Dendritic cell treated with granulocyte-macrophage colony-stimulating factor and Interleukin-4, amounts not matched to agents 40 ng/mL and 50 ng/mL, for 4 days (primary cell): ENCODE results near the gene FNDC3B.

ENCODE experiments used
- H3K27ac Mint-ChIP-seq: one replicate; pipeline ENCODE4 v1.8.0; 2022; ENCODE audit warnings: mild to moderate bottlenecking, mixed read lengths
- H3K27me3 Mint-ChIP-seq: one replicate; pipeline ENCODE4 v1.8.0; 2022; ENCODE audit warnings: mild to moderate bottlenecking, mixed read lengths
- H3K36me3 Mint-ChIP-seq: one replicate; pipeline ENCODE4 v1.8.0; 2022; ENCODE audit warnings: low read depth, mixed read lengths
- H3K4me1 Mint-ChIP-seq: one replicate; pipeline ENCODE4 v1.8.0; 2022; ENCODE audit warnings: low read depth, mixed read lengths
- H3K4me3 Mint-ChIP-seq: one replicate; pipeline ENCODE4 v1.8.0; 2022; ENCODE audit warnings: mild to moderate bottlenecking, moderate library complexity, mixed read lengths
- H3K9me3 Mint-ChIP-seq: one replicate; pipeline ENCODE4 v1.8.0; 2022; ENCODE audit warnings: mixed read lengths
- intact Hi-C: fragments of 100-400 bp; cut with micrococcal nuclease; formaldehyde crosslinking; loops from one replicate; pipeline ENCODE4 v1.15.0; 2022

FNDC3B gene

GRCh38 chr3:172411478-172411947 is 372.1 kb downstream of the FNDC3B start:
- H3K4me3 Mint-ChIP-seq = no peak overlapping the region
- H3K27me3 Mint-ChIP-seq = peaks cover 14% of the 10 kb centered on the region
- H3K27ac Mint-ChIP-seq = no peak overlapping the region
- H3K9me3 Mint-ChIP-seq = no peaks in the 10 kb centered on the region
- no peaks in the 10 kb centered on the region for H3K4me1 Mint-ChIP-seq
- no peaks in the 10 kb centered on the region for H3K36me3 Mint-ChIP-seq
- intact Hi-C loops = no loop called here

GRCh38 chr3:172415323-172415722 is 375.9 kb downstream of the FNDC3B start:
- Mint-ChIP-seq H3K4me3 (no peak overlapping the region), H3K27me3 (peaks cover 17% of the 10 kb centered on the region), H3K27ac (no peak overlapping the region), H3K36me3 (no peaks in the 10 kb centered on the region), H3K9me3 (no peaks in the 10 kb centered on the region), H3K4me1 (no peaks in the 10 kb centered on the region)
- intact Hi-C loops = no loop called here

DNA sequence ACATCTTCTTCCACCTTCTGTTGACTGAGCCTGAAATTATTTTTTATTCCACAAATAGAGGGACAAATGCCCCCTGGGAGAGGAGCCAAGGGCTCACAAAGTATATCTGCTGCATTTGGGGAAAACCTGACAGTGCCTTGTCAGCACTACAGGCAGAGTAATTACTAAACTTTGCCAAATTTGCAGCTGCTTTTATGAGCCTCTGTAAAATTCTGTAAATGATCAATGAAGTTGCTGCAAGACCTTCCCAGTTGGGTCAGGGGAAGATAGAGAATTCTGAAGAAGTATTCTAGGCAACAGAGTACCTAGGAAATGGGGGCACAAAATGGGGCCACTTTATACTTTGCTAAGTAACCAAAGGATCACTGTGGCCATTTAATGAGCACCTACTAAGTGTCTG is 398.3 kb downstream of the FNDC3B start:
- Mint-ChIP-seq H3K9me3 (peaks cover 15% of the 10 kb centered on the region), H3K27ac (no peak overlapping the region), H3K36me3 (no peaks in the 10 kb centered on the region), H3K4me1 (no peaks in the 10 kb centered on the region), H3K4me3 (no peak overlapping the region), H3K27me3 (peaks cover 25% of the 10 kb centered on the region)
- intact Hi-C loops = no loop called here

DNA sequence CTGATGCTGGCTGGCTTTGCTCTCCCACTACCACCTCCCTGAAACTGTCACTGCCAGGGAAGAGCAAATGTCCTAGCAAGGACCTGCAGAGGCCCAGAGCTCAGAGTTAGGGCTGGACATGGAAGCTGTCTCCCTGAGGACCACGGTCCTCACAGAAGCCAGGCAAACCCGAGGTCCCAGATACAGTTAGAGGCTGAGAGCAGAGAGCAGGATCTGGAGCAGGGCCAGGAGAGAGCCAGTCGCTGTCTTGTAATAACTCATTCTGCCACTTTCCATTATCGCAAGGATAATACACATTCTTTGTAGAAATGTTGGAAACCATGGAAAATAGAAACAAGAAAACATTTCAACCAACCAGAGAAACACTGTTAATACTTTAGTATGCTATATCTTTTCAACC is 398.8 kb downstream of the FNDC3B start:
- Mint-ChIP-seq H3K4me1 (no peaks in the 10 kb centered on the region), H3K36me3 (no peaks in the 10 kb centered on the region), H3K9me3 (peaks cover 11% of the 10 kb centered on the region), H3K27ac (no peak overlapping the region), H3K27me3 (peaks cover 25% of the 10 kb centered on the region), H3K4me3 (no peak overlapping the region)
- intact Hi-C loops = no loop called here

DNA sequence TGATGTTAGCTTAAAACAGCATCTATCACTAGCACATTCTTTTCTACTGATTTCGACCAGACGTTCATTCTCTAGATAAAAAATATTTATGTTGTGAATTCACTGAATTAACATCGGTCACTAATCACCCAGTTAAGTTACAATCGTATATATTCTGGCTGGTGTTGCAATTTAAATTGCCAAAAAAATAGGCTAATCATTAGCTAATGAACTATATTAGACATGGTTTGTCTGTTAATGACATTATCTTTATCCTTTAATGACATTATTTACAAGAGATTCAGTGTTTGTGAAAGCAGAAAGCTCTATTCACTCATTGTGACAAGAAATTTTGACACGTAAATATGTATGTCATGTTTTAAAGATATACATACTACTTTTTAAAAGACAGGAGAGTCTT is 402.2 kb downstream of the FNDC3B start:
- Mint-ChIP-seq H3K27me3 (peaks cover 35% of the 10 kb centered on the region), H3K27ac (no peak overlapping the region), H3K36me3 (no peaks in the 10 kb centered on the region), H3K9me3 (no peaks in the 10 kb centered on the region), H3K4me1 (no peaks in the 10 kb centered on the region), H3K4me3 (no peak overlapping the region)
- intact Hi-C loops = no loop called here

DNA sequence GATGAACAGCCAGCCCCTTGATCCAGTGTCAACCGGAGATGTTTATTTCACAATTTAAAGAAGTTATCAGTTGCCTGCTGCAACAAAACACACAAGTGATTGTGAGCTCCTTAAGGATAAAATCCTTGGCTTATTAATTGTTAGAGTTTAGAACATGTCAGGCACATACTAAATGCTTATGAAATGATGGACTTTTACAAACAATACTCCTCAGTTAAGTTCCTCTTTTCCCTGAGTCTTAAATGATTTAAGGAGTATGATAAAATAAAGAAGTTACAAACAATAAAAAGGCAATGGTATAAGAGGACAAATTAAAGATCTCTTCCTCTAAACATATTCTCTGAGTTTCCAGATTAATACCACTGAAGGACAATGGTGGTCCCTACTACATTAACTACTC is 403.2 kb downstream of the FNDC3B start:
- no peak overlapping the region for H3K27ac Mint-ChIP-seq
- peaks cover 43% of the 10 kb centered on the region for H3K27me3 Mint-ChIP-seq
- H3K4me1 Mint-ChIP-seq = peaks cover 6% of the 10 kb centered on the region
- no peaks in the 10 kb centered on the region for H3K36me3 Mint-ChIP-seq
- intact Hi-C loops = no loop called here
- no peak overlapping the region for H3K4me3 Mint-ChIP-seq
- no peaks in the 10 kb centered on the region for H3K9me3 Mint-ChIP-seq

DNA sequence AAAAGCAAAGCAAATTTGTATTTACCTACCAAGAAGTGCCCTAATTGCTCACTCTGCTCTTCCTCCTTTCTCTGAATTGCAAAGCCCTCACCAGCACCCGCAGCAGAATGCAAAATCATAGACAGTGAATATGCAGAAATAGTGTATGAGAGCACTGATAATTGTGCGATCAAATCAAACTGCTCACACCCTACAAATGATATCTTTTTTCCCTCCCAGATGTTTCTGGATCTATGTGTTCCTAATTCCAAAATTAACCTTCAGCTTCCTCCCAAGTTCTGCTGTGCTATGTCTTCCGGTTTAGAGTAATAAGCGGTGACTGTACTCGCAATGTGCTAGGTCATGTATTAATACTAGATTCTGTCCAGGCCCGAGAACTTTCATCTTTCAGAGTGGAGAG is 405.4 kb downstream of the FNDC3B start:
- Mint-ChIP-seq H3K27ac (no peak overlapping the region), H3K27me3 (peaks cover 57% of the 10 kb centered on the region)

GRCh38 chr3:172446198-172446597 is 406.8 kb downstream of the FNDC3B start:
- H3K27me3 Mint-ChIP-seq = peaks cover 55% of the 10 kb centered on the region
- H3K36me3 Mint-ChIP-seq = no peaks in the 10 kb centered on the region
- intact Hi-C loops = no loop called here
- no peak overlapping the region for H3K27ac Mint-ChIP-seq
- H3K4me1 Mint-ChIP-seq = peaks cover 19% of the 10 kb centered on the region
- no peaks in the 10 kb centered on the region for H3K9me3 Mint-ChIP-seq
- no peak overlapping the region for H3K4me3 Mint-ChIP-seq

More for the DNA sequence above, 405.4 kb downstream of the FNDC3B start:
- intact Hi-C loops = no loop called here
- Mint-ChIP-seq H3K4me1 (peaks cover 19% of the 10 kb centered on the region), H3K4me3 (no peak overlapping the region), H3K36me3 (no peaks in the 10 kb centered on the region), H3K9me3 (no peaks in the 10 kb centered on the region)

- Mint-ChIP-seq H3K36me3 (no peaks in the 10 kb centered on the region), H3K9me3 (no peaks in the 10 kb centered on the region), H3K27ac (no peak within 1 kb of the TSS), H3K27me3 (peaks cover 62% of the 10 kb centered on the region), H3K4me1 (peaks cover 19% of the 10 kb centered on the region), H3K4me3 (no peak within 1 kb of the TSS)
- intact Hi-C loops = no loop called here
Measured at GRCh38 chr3:172447611-172448579, 408.5 kb downstream of the FNDC3B start, which contains the start of gene GHSR. Gene GHSR (minus strand): TSS chr3:172448456. CDS start chr3:172448413, 43 bp downstream.

- Mint-ChIP-seq H3K27me3 (peaks cover 63% of the 10 kb centered on the region), H3K4me3 (no peak overlapping the region), H3K9me3 (no peaks in the 10 kb centered on the region), H3K27ac (no peak overlapping the region), H3K4me1 (peaks cover 19% of the 10 kb centered on the region), H3K36me3 (no peaks in the 10 kb centered on the region)
- intact Hi-C loops = no loop called here
Measured at GRCh38 chr3:172448661-172449465, 409.5 kb downstream of the FNDC3B start.

DNA sequence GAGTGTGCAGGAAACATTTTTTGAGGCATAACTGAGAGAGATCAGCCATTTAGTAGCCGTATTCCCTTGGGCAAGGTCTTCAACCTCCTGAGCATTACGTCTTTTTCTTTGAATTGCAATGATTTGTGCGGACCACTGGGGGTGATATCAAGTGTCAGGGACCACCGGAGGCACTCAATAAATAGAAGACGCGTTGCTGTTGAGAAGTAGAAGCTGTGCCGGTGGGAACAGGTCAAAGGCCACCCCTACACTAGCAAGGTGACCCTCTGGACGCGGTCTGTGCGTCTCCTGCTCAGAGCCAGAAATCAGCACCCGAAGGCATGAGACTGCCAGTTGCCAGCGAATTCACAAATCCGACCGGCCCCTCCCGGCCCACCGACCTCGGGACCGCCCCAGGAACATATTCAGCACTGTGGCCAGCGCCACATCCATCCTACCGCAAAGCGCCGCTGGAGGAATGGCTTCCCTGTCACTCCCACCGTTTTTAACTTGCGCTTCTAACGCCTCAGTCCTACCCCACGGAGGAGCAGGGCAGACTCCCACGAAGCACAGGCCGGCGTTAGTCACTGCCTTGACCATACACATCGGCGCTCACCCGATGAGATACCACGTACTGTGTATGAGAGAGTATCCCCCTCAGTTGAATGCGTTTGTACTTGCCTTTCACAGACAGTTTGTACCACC is 410.2 kb downstream of the FNDC3B start:
- Mint-ChIP-seq H3K27me3 (peaks cover 67% of the 10 kb centered on the region), H3K36me3 (no peaks in the 10 kb centered on the region), H3K4me3 (no peak overlapping the region), H3K9me3 (no peaks in the 10 kb centered on the region), H3K27ac (no peak overlapping the region), H3K4me1 (peaks cover 19% of the 10 kb centered on the region)
- intact Hi-C loops = no loop called here
